ENCODE results near the gene KCNH6. TPM values are rescaled to one million over a fixed set of nuclear protein-coding genes. Genes with fewer than 3 reads are reported as not detected.

KCNH6 gene
- total and polyA plus RNA-seq, 2 donors from 2014 or later = 0.57 to 4.8 TPM

DNA sequence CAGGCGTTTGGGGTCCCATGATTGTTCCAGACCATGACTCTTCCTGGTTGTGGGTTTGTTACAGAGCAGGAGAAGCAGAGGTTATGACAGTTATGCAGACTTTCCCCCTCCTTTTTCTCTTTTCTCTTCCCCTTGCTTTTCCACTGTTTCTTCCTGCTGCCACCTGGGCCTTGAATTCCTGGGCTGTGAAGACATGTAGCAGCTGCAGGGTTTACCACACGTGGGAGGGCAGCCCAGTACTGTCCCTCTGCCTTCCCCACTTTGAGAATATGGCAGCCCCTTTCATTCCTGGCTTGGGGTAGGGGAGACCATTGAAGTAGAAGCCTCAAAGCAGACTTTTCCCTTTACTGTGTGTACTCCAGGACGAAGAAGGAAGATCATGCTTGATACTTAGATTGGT lies 69.6 kb downstream of the KCNH6 start:
- FAIRE-seq = no peak
- intact Hi-C loops (cut with DNase I) = no loop called here

DNA sequence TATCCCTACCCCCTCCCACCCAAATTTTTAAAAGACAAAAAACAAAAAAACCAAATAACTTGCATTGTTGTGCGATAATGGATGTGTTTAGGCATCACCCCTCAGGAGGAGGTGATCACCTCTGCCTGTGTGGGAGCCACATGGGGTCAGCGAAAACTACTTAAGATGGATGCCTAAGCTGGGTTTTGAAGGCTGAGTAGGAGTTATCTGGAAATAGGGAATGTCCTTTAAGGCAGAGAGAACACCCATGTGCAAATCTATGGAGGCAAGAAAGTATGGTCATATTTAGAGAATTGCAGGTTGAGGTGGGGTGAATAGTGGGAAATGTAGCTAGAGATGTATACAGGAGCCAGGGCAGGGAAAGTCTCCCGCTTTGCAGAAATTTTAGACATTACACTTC lies 72.0 kb downstream of the KCNH6 start:
- H3K4me3 ChIP-seq (ENCODE audit: low read length in 3 of 3) = no peak overlapping the region
- intact Hi-C loops (cut with DNase I) = no loop called here
- H3K4me1 ChIP-seq (ENCODE audit: control insufficient read depth in 2 of 3, insufficient read depth in 2 of 3, low read depth in 1 of 3, low read length in 3 of 3) = peaks cover 0 to 2% (median 0%) of the 10 kb centered on the region in 3 donors
- H3K27me3 ChIP-seq (ENCODE audit: control insufficient read depth, insufficient read depth, low read length) = no peaks in the 10 kb centered on the region
- H3K9ac ChIP-seq (ENCODE audit: low read length in 3 of 3) = no peak overlapping the region
- TF ChIP-seq, protein P1, sequence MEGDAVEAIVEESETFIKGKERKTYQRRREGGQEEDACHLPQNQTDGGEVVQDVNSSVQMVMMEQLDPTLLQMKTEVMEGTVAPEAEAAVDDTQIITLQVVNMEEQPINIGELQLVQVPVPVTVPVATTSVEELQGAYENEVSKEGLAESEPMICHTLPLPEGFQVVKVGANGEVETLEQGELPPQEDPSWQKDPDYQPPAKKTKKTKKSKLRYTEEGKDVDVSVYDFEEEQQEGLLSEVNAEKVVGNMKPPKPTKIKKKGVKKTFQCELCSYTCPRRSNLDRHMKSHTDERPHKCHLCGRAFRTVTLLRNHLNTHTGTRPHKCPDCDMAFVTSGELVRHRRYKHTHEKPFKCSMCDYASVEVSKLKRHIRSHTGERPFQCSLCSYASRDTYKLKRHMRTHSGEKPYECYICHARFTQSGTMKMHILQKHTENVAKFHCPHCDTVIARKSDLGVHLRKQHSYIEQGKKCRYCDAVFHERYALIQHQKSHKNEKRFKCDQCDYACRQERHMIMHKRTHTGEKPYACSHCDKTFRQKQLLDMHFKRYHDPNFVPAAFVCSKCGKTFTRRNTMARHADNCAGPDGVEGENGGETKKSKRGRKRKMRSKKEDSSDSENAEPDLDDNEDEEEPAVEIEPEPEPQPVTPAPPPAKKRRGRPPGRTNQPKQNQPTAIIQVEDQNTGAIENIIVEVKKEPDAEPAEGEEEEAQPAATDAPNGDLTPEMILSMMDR (IDR thresholded peaks at IDR 0.05; ENCODE audit: borderline replicate concordance, extremely low read depth, insufficient read depth) = no peak
- DNase-seq (no peak), FAIRE-seq (no peak)
- H3K36me3 ChIP-seq (ENCODE audit: control insufficient read depth in 2 of 3, insufficient read depth in 3 of 3, low read length in 3 of 3) = peaks cover 0 to 23% (median 16%) of the 10 kb centered on the region in 3 donors
- H3K27ac ChIP-seq (ENCODE audit: low read depth in 2 of 2, low read length in 2 of 2) = no peak overlapping the region
- no peaks in the 10 kb centered on the region for H3K9me3 ChIP-seq (ENCODE audit: control insufficient read depth in 2 of 3, insufficient read depth in 1 of 3, low read length in 3 of 3)

More for the DNA sequence above, 69.6 kb downstream of the KCNH6 start:
- no peak for DNase-seq
- Histone ChIP-seq H3K36me3 (ENCODE audit: control insufficient read depth in 2 of 3, insufficient read depth in 3 of 3, low read length in 3 of 3) (peaks cover 8 to 41% (median 34%) of the 10 kb centered on the region in 3 donors), H3K27ac (ENCODE audit: low read depth in 2 of 2, low read length in 2 of 2) (no peak overlapping the region), H3K9me3 (ENCODE audit: control insufficient read depth in 2 of 3, insufficient read depth in 1 of 3, low read length in 3 of 3) (no peaks in the 10 kb centered on the region), H3K27me3 (ENCODE audit: control insufficient read depth, insufficient read depth, low read length) (no peaks in the 10 kb centered on the region), H3K9ac (ENCODE audit: low read length in 3 of 3) (no peak overlapping the region), H3K4me1 (ENCODE audit: control insufficient read depth in 2 of 3, insufficient read depth in 2 of 3, low read depth in 1 of 3, low read length in 3 of 3) (no peaks in the 10 kb centered on the region), H3K4me3 (ENCODE audit: low read length in 3 of 3) (no peak overlapping the region)
- TF ChIP-seq, protein P1 (IDR thresholded peaks at IDR 0.05; ENCODE audit: borderline replicate concordance, extremely low read depth, insufficient read depth) = no peak

Other genes with a start within 250 kb of the KCNH6 start
- gene CYB561, start 77.1 kb upstream of the KCNH6 start, total RNA-seq = 51.1 TPM
- 38.4 TPM for gene CYB561, start 77.1 kb upstream of the KCNH6 start, polyA plus RNA-seq (ENCODE audit: insufficient read depth, low read depth, low replicate concordance)
- 4.3 TPM for gene ACE, start 46.3 kb upstream of the KCNH6 start, total RNA-seq
- 12.9 TPM for gene ACE, start 46.3 kb upstream of the KCNH6 start, polyA plus RNA-seq (ENCODE audit: insufficient read depth, low read depth, low replicate concordance)
- 81.0 TPM for gene DCAF7, start 27.1 kb downstream of the KCNH6 start, total RNA-seq
- 19.9 TPM for gene DCAF7, start 27.1 kb downstream of the KCNH6 start, polyA plus RNA-seq (ENCODE audit: insufficient read depth, low read depth, low replicate concordance)
- gene TACO1, start 77.5 kb downstream of the KCNH6 start, total RNA-seq = 18.4 TPM
- gene TACO1, start 77.5 kb downstream of the KCNH6 start, polyA plus RNA-seq (ENCODE audit: insufficient read depth, low read depth, low replicate concordance) = 80.1 TPM
- gene MAP3K3, start 99.1 kb downstream of the KCNH6 start, total RNA-seq = 50.5 TPM
- gene MAP3K3, start 99.1 kb downstream of the KCNH6 start, polyA plus RNA-seq (ENCODE audit: insufficient read depth, low read depth, low replicate concordance) = 17.4 TPM
- 32.3 TPM for gene LIMD2, start 176.8 kb downstream of the KCNH6 start, total RNA-seq
- 11.5 TPM for gene LIMD2, start 176.8 kb downstream of the KCNH6 start, polyA plus RNA-seq (ENCODE audit: insufficient read depth, low read depth, low replicate concordance)
- 38.9 TPM for gene STRADA, start 218.4 kb downstream of the KCNH6 start, total RNA-seq
- 25.7 TPM for gene STRADA, start 218.4 kb downstream of the KCNH6 start, polyA plus RNA-seq (ENCODE audit: insufficient read depth, low read depth, low replicate concordance)